Chondrocyte (in vitro differentiated cells): ENCODE data around the gene WDR88. TPM values are rescaled to one million over a fixed set of nuclear protein-coding genes. Genes with fewer than 3 reads are reported as not detected.

Experiments used
- DNase-seq: peaks from one replicate; pipeline ENCODE4 v3.0.0; 2021; ENCODE audit warnings: mixed read lengths, low spot score
- H3K27ac Mint-ChIP-seq: one replicate; pipeline ENCODE4 v1.8.0; 2021; ENCODE audit warnings: mild to moderate bottlenecking, moderate library complexity, mixed read lengths; ENCODE audit not compliant: unreplicated experiment
- H3K27me3 Mint-ChIP-seq: 2 replicates; pipeline ENCODE4 v1.8.0; 2021; ENCODE audit warnings: low read depth, mixed read lengths
- H3K36me3 Mint-ChIP-seq: 2 replicates; pipeline ENCODE4 v1.8.0; 2021; ENCODE audit warnings: low read depth, mixed read lengths
- H3K4me1 Mint-ChIP-seq: 2 replicates; pipeline ENCODE4 v1.8.0; 2021; ENCODE audit warnings: low read depth, mild to moderate bottlenecking, mixed read lengths
- H3K4me3 Mint-ChIP-seq: one replicate; pipeline ENCODE4 v1.8.0; 2021; ENCODE audit warnings: mild to moderate bottlenecking, moderate library complexity, mixed read lengths; ENCODE audit not compliant: unreplicated experiment
- H3K9me3 Mint-ChIP-seq: 2 replicates; pipeline ENCODE4 v1.8.0; 2021; ENCODE audit warnings: low read depth, mixed read lengths
- total RNA-seq: library from RNA; stranded (reverse); gene quantifications from 3 replicates; pipeline ENCODE4 v1.2.1, GENCODE V29; 2021
- TF ChIP-seq, protein P1 (sequence below): fragments of 200-600 bp; sonication (generic); IDR thresholded peaks from 2 replicates; pipeline ENCODE4 v1.5.0; 2021; ENCODE audit warnings: antibody characterized with exemption, mild to moderate bottlenecking, moderate library complexity

The WDR88 gene
- total RNA-seq, 1 donor from 2014 or later = not detected

DNA sequence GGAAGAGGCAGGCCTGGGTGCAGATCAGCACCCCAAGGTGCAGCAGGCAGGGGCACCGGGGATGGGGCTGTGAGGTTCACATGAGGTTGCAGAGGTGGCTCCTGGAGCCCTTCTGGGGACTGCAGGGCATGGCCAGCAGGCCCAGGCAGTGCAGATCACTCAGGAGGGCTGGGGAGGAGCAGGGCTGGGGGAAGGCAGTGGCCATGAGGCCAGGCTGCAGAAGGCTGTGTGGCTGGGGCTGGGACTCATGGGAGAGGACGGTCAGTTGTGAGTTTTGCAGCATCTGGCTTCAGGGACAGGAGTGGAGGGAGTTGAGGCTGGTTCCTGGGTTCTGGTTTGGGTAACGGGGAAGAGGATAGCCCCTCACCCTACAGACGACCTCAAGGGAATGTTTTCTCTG, 7.3 kb downstream of the WDR88 start:
- TF ChIP-seq, protein P1, sequence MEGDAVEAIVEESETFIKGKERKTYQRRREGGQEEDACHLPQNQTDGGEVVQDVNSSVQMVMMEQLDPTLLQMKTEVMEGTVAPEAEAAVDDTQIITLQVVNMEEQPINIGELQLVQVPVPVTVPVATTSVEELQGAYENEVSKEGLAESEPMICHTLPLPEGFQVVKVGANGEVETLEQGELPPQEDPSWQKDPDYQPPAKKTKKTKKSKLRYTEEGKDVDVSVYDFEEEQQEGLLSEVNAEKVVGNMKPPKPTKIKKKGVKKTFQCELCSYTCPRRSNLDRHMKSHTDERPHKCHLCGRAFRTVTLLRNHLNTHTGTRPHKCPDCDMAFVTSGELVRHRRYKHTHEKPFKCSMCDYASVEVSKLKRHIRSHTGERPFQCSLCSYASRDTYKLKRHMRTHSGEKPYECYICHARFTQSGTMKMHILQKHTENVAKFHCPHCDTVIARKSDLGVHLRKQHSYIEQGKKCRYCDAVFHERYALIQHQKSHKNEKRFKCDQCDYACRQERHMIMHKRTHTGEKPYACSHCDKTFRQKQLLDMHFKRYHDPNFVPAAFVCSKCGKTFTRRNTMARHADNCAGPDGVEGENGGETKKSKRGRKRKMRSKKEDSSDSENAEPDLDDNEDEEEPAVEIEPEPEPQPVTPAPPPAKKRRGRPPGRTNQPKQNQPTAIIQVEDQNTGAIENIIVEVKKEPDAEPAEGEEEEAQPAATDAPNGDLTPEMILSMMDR = no peak
- H3K36me3 Mint-ChIP-seq = no peaks in the 10 kb centered on the region
- H3K4me1 Mint-ChIP-seq = peaks cover 4% of the 10 kb centered on the region
- H3K4me3 Mint-ChIP-seq = no peak overlapping the region
- H3K9me3 Mint-ChIP-seq = no peaks in the 10 kb centered on the region
- no peaks in the 10 kb centered on the region for H3K27me3 Mint-ChIP-seq
- DNase-seq = no peak
- no peak overlapping the region for H3K27ac Mint-ChIP-seq

DNA sequence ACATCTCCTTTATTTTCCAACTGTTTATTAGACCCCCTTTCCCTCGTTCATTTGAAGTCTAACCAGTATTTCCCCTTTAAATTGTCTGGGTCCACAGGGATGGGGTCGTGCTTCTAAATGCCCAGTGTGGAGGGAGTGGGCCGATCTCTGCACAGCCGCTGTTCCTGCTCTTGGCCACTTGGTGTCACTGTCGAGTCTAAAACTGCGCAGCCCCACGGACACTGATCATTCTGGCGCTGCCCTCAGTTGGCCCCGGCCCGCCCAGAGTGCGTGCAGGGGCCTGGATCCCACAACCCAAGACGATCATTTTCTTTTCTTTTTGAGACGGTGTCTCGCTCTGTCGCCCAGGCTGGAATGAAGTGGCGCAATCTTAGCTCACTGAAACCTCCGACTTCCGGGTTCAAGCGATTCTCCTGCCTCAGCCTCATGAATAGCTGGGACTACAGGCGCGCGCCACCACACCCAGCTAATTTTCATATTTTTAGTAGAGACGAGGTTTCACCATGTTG, 12.0 kb downstream of the WDR88 start:
- TF ChIP-seq, protein P1 = peak; percentile 91
- Mint-ChIP-seq H3K27me3 (no peaks in the 10 kb centered on the region), H3K27ac (no peak overlapping the region), H3K9me3 (no peaks in the 10 kb centered on the region), H3K4me1 (peaks cover 4% of the 10 kb centered on the region), H3K4me3 (no peak overlapping the region), H3K36me3 (no peaks in the 10 kb centered on the region)
- DNase-seq = no peak

DNA sequence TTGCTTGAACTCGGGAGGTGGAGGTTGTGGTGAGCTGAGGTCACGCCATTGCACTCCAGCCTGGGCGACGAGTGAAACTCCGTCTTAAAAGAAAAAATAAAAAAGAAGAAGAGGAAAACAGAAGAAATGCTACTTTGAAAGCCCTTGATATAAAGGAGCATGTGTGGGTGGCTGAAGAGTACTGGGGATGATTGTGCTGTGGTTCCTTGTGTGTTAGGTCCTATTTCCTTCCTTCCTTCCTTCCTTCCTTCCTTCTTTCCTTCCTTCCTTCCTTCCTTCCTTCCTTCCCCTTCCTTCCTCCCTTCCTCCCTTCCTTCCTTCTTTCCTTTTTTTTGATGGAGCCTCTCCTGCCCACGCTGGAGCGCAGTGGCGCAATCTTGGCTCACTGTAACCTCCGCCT, 14.3 kb downstream of the WDR88 start:
- no peak overlapping the region for H3K27ac Mint-ChIP-seq
- TF ChIP-seq, protein P1 = no peak
- H3K4me3 Mint-ChIP-seq = no peak overlapping the region
- H3K9me3 Mint-ChIP-seq = no peaks in the 10 kb centered on the region
- H3K36me3 Mint-ChIP-seq = no peaks in the 10 kb centered on the region
- DNase-seq = no peak
- peaks cover 4% of the 10 kb centered on the region for H3K4me1 Mint-ChIP-seq
- no peaks in the 10 kb centered on the region for H3K27me3 Mint-ChIP-seq

DNA sequence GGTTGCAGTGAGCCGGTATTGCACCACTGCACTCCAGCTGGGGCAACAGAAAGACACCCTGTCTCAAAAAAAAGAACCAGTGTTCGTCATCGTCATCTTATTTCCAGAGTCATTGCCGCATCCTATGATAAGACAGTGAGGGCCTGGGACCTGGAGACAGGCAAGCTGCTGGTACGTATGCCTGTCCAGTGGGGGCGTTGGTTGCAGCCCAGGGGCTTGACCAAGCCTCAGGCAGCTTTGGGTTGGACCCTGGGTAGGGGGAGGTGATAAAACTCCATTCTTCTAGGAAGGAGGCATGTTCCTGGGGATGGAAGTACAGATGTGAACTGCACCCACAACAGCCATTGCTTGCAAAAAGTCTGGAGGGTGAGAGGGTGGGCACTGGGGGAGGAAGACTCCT, 15.6 kb downstream of the WDR88 start:
- no peak overlapping the region for H3K4me3 Mint-ChIP-seq
- TF ChIP-seq, protein P1 = no peak

DNA sequence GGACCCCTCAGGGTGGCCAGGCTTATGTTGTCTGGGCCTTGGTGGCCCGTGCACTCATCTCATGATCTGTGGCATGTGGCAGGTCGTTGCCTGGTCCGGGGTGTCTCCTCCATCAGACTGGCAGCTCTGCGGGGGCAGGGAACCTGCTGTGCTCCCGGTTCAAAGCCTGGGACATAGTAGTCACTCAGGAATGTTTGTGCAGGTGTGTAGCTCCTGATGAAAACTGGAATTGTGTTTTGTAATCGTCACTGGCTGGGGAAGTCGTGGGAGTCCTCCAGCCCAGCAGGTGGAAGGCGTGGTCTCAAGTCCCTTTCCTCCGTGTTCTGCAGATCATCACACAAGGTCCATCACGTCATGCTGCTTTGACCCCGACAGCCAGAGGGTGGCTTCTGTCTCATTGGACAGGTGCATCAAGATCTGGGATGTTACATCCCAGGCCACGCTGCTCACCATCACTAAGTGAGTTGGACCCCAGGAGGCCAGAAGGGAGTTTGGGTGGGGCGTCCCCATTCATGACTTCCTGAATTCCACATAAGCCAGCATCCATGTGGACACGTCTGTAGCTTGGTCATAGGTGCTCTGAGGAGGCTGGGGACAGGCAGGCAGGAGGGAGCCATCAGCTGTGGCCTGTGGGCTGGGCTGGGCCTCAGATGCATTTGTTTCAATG, 19.1 kb downstream of the WDR88 start:
- no peak for DNase-seq
- H3K27me3 Mint-ChIP-seq = peaks cover 1% of the 10 kb centered on the region
- TF ChIP-seq, protein P1 = no peak
- H3K9me3 Mint-ChIP-seq = no peaks in the 10 kb centered on the region
- H3K4me1 Mint-ChIP-seq = no peaks in the 10 kb centered on the region
- H3K4me3 Mint-ChIP-seq = no peak overlapping the region
- H3K36me3 Mint-ChIP-seq = peaks cover 2% of the 10 kb centered on the region
- no peak overlapping the region for H3K27ac Mint-ChIP-seq

More for the DNA sequence above, 15.6 kb downstream of the WDR88 start:
- H3K36me3 Mint-ChIP-seq = no peaks in the 10 kb centered on the region
- no peak for DNase-seq
- H3K9me3 Mint-ChIP-seq = no peaks in the 10 kb centered on the region
- H3K4me1 Mint-ChIP-seq = peaks cover 4% of the 10 kb centered on the region
- no peak overlapping the region for H3K27ac Mint-ChIP-seq
- no peaks in the 10 kb centered on the region for H3K27me3 Mint-ChIP-seq
